GM23248 (cell line): ENCODE results near the gene CUEDC2. TPM values are rescaled to one million over a fixed set of nuclear protein-coding genes. Genes with fewer than 3 reads are reported as not detected.

Source experiments
- DNase-seq: peaks from one replicate; pipeline ENCODE4 v3.0.0-alpha.2; 2015
- H2AFZ ChIP-seq: fragments of 200-600 bp; sonication (generic); 2 replicates; pipeline ENCODE4 v1.6.1; 2016; ENCODE audit warnings: antibody characterized with exemption
- H3F3A ChIP-seq: fragments of 200-600 bp; sonication (generic); 2 replicates; pipeline ENCODE4 v1.6.1; 2016; ENCODE audit warnings: mild to moderate bottlenecking, antibody characterized with exemption, mixed run types; ENCODE audit not compliant: insufficient read depth
- H3K27ac ChIP-seq: fragments of 200-600 bp; sonication (generic); 2 replicates; pipeline ENCODE4 v1.5.1; 2016; ENCODE audit warnings: mild to moderate bottlenecking
- H3K27me3 ChIP-seq: fragments of 200-600 bp; sonication (generic); replicated peaks from 2 replicates; pipeline ENCODE4 v1.6.1; 2016; ENCODE audit warnings: mild to moderate bottlenecking; ENCODE audit not compliant: insufficient read depth
- H3K36me3 ChIP-seq: fragments of 200-600 bp; sonication (generic); 2 replicates; pipeline ENCODE4 v1.6.1; 2016; ENCODE audit warnings: low read depth, mild to moderate bottlenecking
- H3K4me1 ChIP-seq: fragments of 200-600 bp; sonication (generic); 2 replicates; pipeline ENCODE4 v1.6.1; 2016; ENCODE audit warnings: mild to moderate bottlenecking; ENCODE audit not compliant: insufficient read depth
- H3K4me2 ChIP-seq: fragments of 200-600 bp; sonication (generic); one replicate; pipeline ENCODE4 v1.6.1; 2016; ENCODE audit warnings: mild to moderate bottlenecking; ENCODE audit not compliant: unreplicated experiment
- H3K4me3 ChIP-seq: fragments of 200-600 bp; sonication (generic); 2 replicates; pipeline ENCODE4 v1.5.1; 2016; ENCODE audit warnings: mild to moderate bottlenecking
- H3K79me2 ChIP-seq: fragments of 200-600 bp; sonication (generic); 2 replicates; pipeline ENCODE4 v1.6.1; 2016; ENCODE audit warnings: mild to moderate bottlenecking; ENCODE audit not compliant: insufficient read depth
- H3K9ac ChIP-seq: fragments of 200-600 bp; sonication (generic); 2 replicates; pipeline ENCODE4 v1.6.1; 2016; ENCODE audit warnings: mild to moderate bottlenecking
- H3K9me2 ChIP-seq: fragments of 200-600 bp; sonication (generic); 2 replicates; pipeline ENCODE4 v1.6.1; 2016; ENCODE audit warnings: mixed run types, mild to moderate bottlenecking, moderate library complexity; ENCODE audit not compliant: insufficient read depth
- H3K9me3 ChIP-seq: fragments of 200-600 bp; sonication (generic); one replicate; pipeline ENCODE4 v1.6.1; 2017; ENCODE audit warnings: low read depth
- H4K20me1 ChIP-seq: fragments of 200-600 bp; sonication (generic); 2 replicates; pipeline ENCODE4 v1.6.0; 2016; ENCODE audit not compliant: insufficient read depth
- EZH2 ChIP-seq: fragments of 200-600 bp; sonication (generic); IDR thresholded peaks from 2 replicates; pipeline ENCODE4 v1.6.1; 2018; ENCODE audit warnings: antibody characterized with exemption, mild to moderate bottlenecking; ENCODE audit not compliant: insufficient read depth, poor library complexity, severe bottlenecking
- EZH2phosphoT487 ChIP-seq: fragments of 200-600 bp; sonication (generic); IDR thresholded peaks from 2 replicates; pipeline ENCODE4 v1.6.1; 2018; ENCODE audit warnings: antibody characterized with exemption, moderate library complexity, mild to moderate bottlenecking, low read depth; ENCODE audit not compliant: insufficient read depth
- WGBS, 2 experiments: methylation state at CpG; one replicate each; pipeline ENCODE4 v1.1.6; 2015 to 2017; ENCODE audit warnings: low lambda C conversion rate in 2 of 2, low coverage in 1 of 2; ENCODE audit errors: missing lambda C conversion rate in 2 of 2; 5-methylcytosine and 5-hydroxymethylcytosine counted together
- in situ Hi-C: fragments of 300-500 bp; cut with MboI; formaldehyde crosslinking; loops from 2 replicates; pipeline ENCODE4 v1.15.0; 2020
- polyA plus RNA-seq: library from polyadenylated mRNA; unstranded; fragments of >200 nt; fragmentation: Nextera tagmentation; extraction: Ambion mirVana; gene quantifications from 2 replicates; pipeline ENCODE4 v1.2.1, GENCODE V29; 2016
- total RNA-seq: library from RNA; depleted of rRNA; stranded (reverse); fragments of >200 nt; shearing (Covaris generic); gene quantifications from 2 replicates; pipeline ENCODE4 v1.2.3, GENCODE V29; 2014

Gene CUEDC2
- total and polyA plus RNA-seq, 2 experiments from 2014 or later, result 54.1 to 87.6 TPM

GRCh38 chr10:102421757-102422512 is 10.4 kb downstream of the CUEDC2 start:
- Histone ChIP-seq H2AFZ (peak overlapping the region; percentile 93), H3K9me3 (no peaks in the 10 kb centered on the region), H3K9ac (peak overlapping the region; percentile 83), H3K4me1 (peaks cover 22% of the 10 kb centered on the region), H3K9me2 (no peaks in the 10 kb centered on the region), H4K20me1 (no peaks in the 10 kb centered on the region), H3F3A (peaks cover 13% of the 10 kb centered on the region; the same call in 1 of the 2 replicates), H3K4me3 (peak overlapping the region; percentile 84), H3K4me2 (peak overlapping the region; percentile 95), H3K27ac (peak overlapping the region; percentile 22), H3K79me2 (peaks cover 6% of the 10 kb centered on the region; the same call in 1 of the 2 replicates), H3K27me3 (no peaks in the 10 kb centered on the region), H3K36me3 (no peaks in the 10 kb centered on the region)
- WGBS, 2 experiments, result 2 to 4% methylated on average over 22 to 60 of the region's 62 CpGs
- no peak for TF ChIP-seq EZH2
- TF ChIP-seq EZH2phosphoT487, result no peak
- in situ Hi-C loops, result no loop called here
- peak; percentile 71 for DNase-seq

DNA sequence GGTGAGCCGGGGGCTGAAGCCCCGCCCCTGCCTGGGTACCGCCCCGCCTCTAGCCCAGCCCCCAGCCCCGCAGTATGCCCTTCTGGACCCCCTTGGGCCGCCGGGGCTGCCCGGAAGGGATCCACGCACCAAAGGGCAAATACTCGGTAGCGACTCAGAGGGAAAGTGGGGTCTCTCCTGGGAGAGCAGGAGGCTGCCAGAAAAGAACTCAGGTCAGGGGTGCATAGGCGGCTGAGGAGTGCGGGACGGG is 10.9 kb downstream of the CUEDC2 start:
- WGBS, 2 experiments, result 0% methylated on average over 10 to 12 of the region's 14 CpGs

GRCh38 chr10:102420714-102421506 is 11.5 kb downstream of the CUEDC2 start, which contains the start of gene FBXL15:
Gene FBXL15 (plus strand): TSS chr10:102420836. CDS start chr10:102421130, 294 bp downstream.
- DNase-seq, result peak; percentile 98
- Histone ChIP-seq H2AFZ (peak within 1 kb of the TSS; percentile 93), H3K9me2 (no peaks in the 10 kb centered on the region), H3K79me2 (no peaks in the 10 kb centered on the region), H3K27me3 (no peaks in the 10 kb centered on the region), H4K20me1 (no peaks in the 10 kb centered on the region), H3F3A (peaks cover 13% of the 10 kb centered on the region; the same call in 1 of the 2 replicates), H3K27ac (peak within 1 kb of the TSS; percentile 33), H3K4me2 (peak within 1 kb of the TSS; percentile 95), H3K4me1 (peaks cover 18% of the 10 kb centered on the region), H3K9me3 (no peaks in the 10 kb centered on the region), H3K4me3 (peak within 1 kb of the TSS; percentile 84), H3K36me3 (no peaks in the 10 kb centered on the region), H3K9ac (peak within 1 kb of the TSS; percentile 83)
- TF ChIP-seq EZH2, result no peak
- no peak for TF ChIP-seq EZH2phosphoT487
- in situ Hi-C loops, result no loop called here
- 1 to 2% methylated on average over 60 to 66 of the region's 66 CpGs for WGBS, 2 experiments

More for the DNA sequence above, 10.9 kb downstream of the CUEDC2 start:
- Histone ChIP-seq H2AFZ (peak overlapping the region; percentile 93), H3K79me2 (peaks cover 4% of the 10 kb centered on the region; the same call in 1 of the 2 replicates), H3K36me3 (no peaks in the 10 kb centered on the region), H3K27me3 (no peaks in the 10 kb centered on the region), H3K4me2 (peak overlapping the region; percentile 95), H4K20me1 (no peaks in the 10 kb centered on the region), H3K9ac (peak overlapping the region; percentile 83), H3K27ac (no peak overlapping the region), H3K4me3 (peak overlapping the region; percentile 84), H3F3A (peaks cover 13% of the 10 kb centered on the region; the same call in 1 of the 2 replicates), H3K4me1 (peaks cover 18% of the 10 kb centered on the region), H3K9me3 (no peaks in the 10 kb centered on the region), H3K9me2 (no peaks in the 10 kb centered on the region)
- no peak for TF ChIP-seq EZH2phosphoT487
- TF ChIP-seq EZH2, result no peak
- in situ Hi-C loops, result no loop called here
- DNase-seq, result no peak

DNA sequence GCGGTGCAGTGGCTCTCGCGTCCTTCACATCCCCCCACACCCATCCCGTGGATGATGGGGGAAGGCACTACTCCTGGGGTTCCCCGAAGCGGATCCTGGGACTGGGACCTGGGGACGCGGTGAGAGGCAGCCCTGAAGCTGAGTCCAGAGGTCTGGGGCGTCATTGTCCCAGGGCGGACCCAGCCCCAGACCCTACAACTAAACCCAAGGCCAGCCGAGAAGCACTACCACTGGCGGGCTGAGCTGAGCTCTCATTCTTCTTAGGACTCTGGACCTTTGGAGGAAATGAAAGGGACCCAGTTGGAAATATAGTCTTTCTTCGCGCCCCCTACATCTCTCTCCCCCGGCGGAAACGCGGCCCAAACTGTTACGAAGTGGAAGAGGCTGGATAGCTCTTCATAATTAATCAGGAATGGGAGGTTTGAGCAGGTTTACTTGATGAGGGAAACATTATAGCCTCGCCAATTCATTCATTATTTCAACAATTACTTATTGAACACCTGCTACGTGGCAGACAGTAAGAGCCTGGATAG is 12.1 kb downstream of the CUEDC2 start:
- H3K79me2 ChIP-seq, result no peaks in the 10 kb centered on the region
- H3K4me3 ChIP-seq, result peak overlapping the region; percentile 84
- peaks cover 18% of the 10 kb centered on the region for H3K4me1 ChIP-seq
- H3K36me3 ChIP-seq, result no peaks in the 10 kb centered on the region
- no peak for DNase-seq
- peak overlapping the region; percentile 95 for H3K4me2 ChIP-seq
- WGBS, 2 experiments, result 0 to 1% methylated on average over 21 of the region's 21 CpGs
- peak overlapping the region; percentile 83 for H3K9ac ChIP-seq
- H3K9me2 ChIP-seq, result no peaks in the 10 kb centered on the region
- 0 out of 2 replicates have a peak, but pooled peaks cover 2% of the 10 kb centered on the region for H3K27me3 ChIP-seq
- peaks cover 13% of the 10 kb centered on the region; the same call in 1 of the 2 replicates for H3F3A ChIP-seq
- H2AFZ ChIP-seq, result peak overlapping the region; percentile 93
- no peak for TF ChIP-seq EZH2phosphoT487
- no peak for TF ChIP-seq EZH2
- H4K20me1 ChIP-seq, result no peaks in the 10 kb centered on the region
- no peaks in the 10 kb centered on the region for H3K9me3 ChIP-seq
- in situ Hi-C loops, result no loop called here
- peak overlapping the region; percentile 33 for H3K27ac ChIP-seq
